GM21528 (cell line): ENCODE data around the gene CHRM3.

Experiments used
- ATAC-seq: cut with Tn5 transposase; IDR thresholded peaks from one replicate; pipeline ENCODE4 v1.9.1; 2021; ENCODE audit warnings: mild to moderate bottlenecking, moderate library complexity; ENCODE audit not compliant: unreplicated experiment, low FRiP score

Gene CHRM3

DNA sequence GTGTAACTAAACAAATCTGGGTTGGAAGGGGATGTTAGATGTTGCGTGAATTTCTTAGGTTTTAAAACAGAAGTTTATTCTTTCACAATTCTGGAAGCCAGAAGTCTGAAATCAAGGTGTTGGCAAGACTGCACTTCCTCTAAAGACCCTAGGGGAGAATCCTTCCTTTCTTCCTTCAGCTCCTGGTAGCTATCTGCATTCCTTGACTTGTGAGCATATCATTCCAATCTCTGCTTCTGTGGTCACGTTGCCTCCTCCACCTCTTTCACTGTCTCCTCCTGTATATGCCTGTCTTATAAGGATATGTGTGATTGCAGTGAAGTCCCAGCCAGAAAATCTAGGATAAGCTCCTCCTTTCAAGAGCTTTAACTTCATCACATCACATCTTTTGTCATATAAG, 7.7 kb downstream of the CHRM3 start:
- ATAC-seq, result no peak

- ATAC-seq, result no peak
Observed at GRCh38 chr1:239413916-239414315, 27.5 kb downstream of the CHRM3 start.

- ATAC-seq, result no peak
Observed at GRCh38 chr1:239417221-239417620, 30.9 kb downstream of the CHRM3 start.

DNA sequence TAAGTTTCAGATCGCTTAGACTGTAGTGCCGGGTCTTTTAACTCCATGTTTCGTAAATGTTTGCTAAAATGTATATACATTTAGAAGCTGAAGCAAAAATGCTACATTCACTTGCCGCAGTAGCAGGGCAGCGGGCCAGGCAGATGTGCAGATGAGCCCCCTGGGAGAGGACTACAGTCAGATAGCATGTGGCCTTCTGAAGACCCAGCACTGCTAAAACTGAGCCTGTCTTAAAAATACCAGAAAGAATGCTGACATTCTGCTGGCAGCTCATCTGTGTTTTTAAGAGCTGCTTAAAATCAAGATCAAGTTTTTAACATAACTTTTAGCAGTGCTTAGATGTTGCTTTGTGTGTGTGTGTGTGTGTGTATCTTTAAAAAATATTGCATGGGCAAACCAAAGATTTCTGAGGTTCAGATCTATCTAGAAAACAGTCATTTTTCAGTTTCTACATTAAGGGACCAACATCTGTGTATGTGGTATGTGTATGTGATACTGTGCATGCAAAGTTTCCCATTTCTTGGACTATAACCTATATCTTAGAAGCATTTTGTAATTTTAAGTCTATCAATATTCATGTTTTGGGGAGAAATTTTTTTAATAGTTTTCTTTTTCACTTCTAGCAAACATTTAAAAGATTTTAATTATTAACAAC, 31.7 kb downstream of the CHRM3 start:
- ATAC-seq, result no peak

DNA sequence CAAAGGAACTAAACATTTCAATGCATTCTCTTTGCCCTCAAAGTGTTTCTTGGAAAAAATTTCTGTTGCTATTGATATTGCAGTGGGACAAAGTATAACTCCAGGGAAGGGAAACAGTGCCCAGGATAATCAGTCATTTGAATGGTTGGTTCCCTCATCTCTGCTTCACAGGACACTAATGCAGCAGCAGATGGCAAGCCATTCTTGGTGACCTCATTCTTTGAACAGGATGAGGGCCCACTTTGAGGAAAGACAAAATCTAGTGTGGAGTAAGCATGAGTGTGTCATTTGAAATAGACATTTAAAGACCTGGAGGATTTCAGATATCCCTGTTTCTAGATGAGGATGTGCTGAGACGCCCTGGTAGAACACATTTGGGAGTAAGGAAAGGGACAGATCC, 32.3 kb downstream of the CHRM3 start:
- no peak for ATAC-seq

DNA sequence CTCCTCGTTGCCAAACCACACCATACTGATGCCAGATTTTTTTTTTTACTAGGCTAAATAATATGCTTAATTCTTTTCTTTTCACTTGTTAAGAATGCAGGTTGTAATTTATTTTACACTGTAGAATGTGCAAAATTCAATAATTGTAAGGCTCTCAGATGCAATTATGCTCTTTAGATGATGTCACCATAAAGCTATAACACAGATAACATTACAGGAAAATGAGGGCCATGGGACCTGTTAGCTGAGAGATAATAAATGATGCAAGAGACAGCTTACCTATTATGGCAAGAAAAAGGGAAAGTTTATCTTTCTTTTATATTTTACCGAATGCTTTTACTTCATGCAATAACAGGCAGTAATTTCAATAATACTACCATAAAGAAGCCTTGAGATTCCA, 35.4 kb downstream of the CHRM3 start:
- no peak for ATAC-seq

DNA sequence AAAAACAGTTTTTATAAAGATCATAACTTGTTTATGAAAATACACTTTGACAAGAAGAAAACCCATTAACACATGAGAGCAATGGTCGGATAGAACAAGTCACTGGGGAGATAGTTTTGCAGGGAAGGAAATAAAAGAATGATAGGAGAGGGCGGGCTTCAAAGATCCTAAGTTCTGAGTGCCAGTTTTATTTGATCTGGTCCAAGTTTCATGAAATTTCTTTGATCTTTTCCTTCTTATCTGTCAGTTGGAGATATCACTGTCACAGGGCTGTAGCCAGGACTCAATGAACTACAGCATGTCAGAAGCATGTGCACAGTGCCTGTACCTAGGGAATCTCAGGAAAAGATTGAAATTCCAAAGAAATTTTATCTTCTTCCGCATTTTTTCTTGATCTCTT, 36.5 kb downstream of the CHRM3 start:
- no peak for ATAC-seq

DNA sequence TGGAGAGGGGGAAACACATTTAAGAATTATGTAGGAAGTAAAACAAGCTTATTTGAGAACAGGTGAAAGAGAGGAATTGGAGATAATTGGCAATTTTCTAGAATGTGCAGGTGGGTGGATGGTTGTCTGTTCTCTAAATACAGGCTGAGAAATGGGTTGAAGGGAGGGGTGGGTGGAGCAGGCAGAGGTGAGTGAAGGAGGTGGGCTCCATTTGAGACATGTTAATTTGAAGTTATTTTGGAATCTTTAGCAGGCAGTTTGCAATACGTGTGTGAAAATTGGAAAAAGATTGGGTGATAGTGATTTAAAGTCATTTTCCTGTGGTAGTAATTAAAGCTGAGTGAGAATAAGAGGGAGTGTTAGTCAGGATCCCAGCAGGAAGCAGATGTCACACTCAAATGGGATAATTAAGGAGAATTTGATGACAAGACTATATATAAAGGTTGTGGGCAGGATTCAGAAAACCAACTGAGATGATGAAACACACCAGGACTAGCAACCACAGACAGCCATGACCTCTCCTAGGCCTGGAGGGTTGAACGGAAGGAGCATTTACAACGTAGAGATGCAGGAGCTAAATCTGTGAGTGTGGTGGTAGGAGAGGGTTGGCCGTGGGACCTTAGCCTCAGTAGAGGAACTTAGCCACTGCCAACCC, 40.6 kb downstream of the CHRM3 start:
- ATAC-seq, result no peak

DNA sequence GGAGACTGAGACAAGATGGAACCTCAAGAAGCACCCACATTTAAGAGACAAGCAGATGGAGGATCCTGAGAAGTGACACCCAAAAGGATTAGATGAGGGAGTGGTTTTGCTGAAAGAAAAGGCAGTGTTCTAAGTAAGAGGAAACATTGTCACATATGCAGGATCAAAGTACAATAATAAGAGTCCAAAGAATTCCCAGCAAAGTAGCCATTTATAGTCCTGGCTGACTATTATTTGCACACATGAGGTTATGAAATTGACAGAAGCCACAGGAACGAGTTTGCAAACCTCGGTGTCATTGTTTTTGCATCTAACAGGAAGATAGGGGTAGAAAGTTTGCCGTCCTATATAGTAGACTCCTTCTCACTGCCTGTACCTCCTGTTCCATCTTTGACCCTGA, 41.3 kb downstream of the CHRM3 start:
- no peak for ATAC-seq

- ATAC-seq, result no peak
Observed at GRCh38 chr1:239428120-239428710, 41.8 kb downstream of the CHRM3 start.

GRCh38 chr1:239429163-239429562, 42.8 kb downstream of the CHRM3 start:
- ATAC-seq, result no peak

DNA sequence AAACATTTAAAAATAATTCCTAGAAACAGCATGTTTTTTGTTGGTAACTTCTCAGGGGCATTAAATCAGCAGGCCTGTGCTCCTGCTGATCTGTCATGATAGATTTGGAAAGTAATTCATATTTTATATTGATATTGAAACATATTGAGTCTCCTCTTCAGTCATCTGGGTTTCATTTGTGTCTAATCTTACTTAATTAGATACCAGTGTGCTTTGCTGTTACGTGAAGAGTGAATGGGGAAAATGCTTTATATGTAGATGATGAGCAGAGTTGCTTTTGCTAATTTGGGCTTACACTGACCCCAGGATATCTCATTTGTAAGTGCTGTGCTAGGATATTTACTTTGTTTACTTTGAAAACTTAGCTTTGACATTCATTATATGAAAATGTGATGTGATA, 45.9 kb downstream of the CHRM3 start:
- no peak for ATAC-seq

GRCh38 chr1:239434181-239434580, 47.8 kb downstream of the CHRM3 start:
- no peak for ATAC-seq
